HepG2 (cell line): ENCODE data around the gene ARGLU1. TPM values are rescaled to one million over a fixed set of nuclear protein-coding genes. Genes with fewer than 3 reads are reported as not detected.

Experiments used
- ATF7 ChIP-seq, 2 experiments: fragments of 450-650 bp in 1 of 2; sonication (generic) in 1 of 2; formaldehyde crosslinking in 1 of 2; IDR thresholded peaks; 2 replicates each; pipeline versions ENCODE4 v1.4.0 to v1.6.1; 2016 to 2020; ENCODE audit warnings: antibody characterized with exemption in 1 of 2, mild to moderate bottlenecking in 1 of 2, missing genetic modification reagents in 1 of 2
- HMGXB4 ChIP-seq, 2 experiments: sonication (generic) in 1 of 2; formaldehyde crosslinking in 1 of 2; IDR thresholded peaks; 2 replicates each; pipeline versions ENCODE4 v1.4.0 to v1.6.1; 2018 to 2020; ENCODE audit warnings: missing genetic modification reagents in 2 of 2, borderline replicate concordance in 1 of 2, low read depth in 1 of 2, mild to moderate bottlenecking in 1 of 2, missing biosample characterization in 1 of 2
- TCF12 ChIP-seq, 2 experiments: fragments of 450-650 bp in 1 of 2; sonication (generic) in 1 of 2; formaldehyde crosslinking in 1 of 2; IDR thresholded peaks; 2 replicates each; pipeline versions ENCODE4 v1.6.1 to v1.8.0; 2017 to 2022; ENCODE audit warnings: antibody characterized with exemption in 1 of 2, mild to moderate bottlenecking in 1 of 2, missing genetic modification reagents in 1 of 2, moderate library complexity in 1 of 2
- THAP9 ChIP-seq: sonication (generic); formaldehyde crosslinking; IDR thresholded peaks from 2 replicates; pipeline ENCODE4; 2020; ENCODE audit warnings: missing genetic modification reagents, mild to moderate bottlenecking, borderline replicate concordance
- ZUFSP ChIP-seq: sonication (generic); formaldehyde crosslinking; IDR thresholded peaks from 2 replicates; pipeline ENCODE4 v1.9.0; 2021; ENCODE audit warnings: missing genetic modification reagents, mild to moderate bottlenecking, borderline replicate concordance
- polyA plus RNA-seq, 8 experiments: library from polyadenylated mRNA; depleted of rRNA in 3 of 8; stranded (reverse) in 7 of 8; unstranded in 1 of 8; fragments of >200 nt; fragmentation: Illumina TruSeq in 4 of 8; extraction: Trizol in 4 of 8; gene quantifications; 2 replicates each; pipeline versions ENCODE4 v1.2.1 to v1.2.3, GENCODE V29; 2011 to 2016; ENCODE audit warnings: low read depth in 4 of 8, missing spikeins in 1 of 8, mixed read lengths in 1 of 8; ENCODE audit not compliant: insufficient read depth in 1 of 8
- total RNA-seq, 5 experiments: library from RNA; depleted of rRNA; stranded (reverse); fragments of >200 nt; fragmentation: Illumina TruSeq; extraction: Trizol; gene quantifications; 2 replicates each; pipeline ENCODE4 v1.2.3, GENCODE V29; 2016; ENCODE audit warnings: low read depth in 1 of 5

ARGLU1 gene
- total and polyA plus RNA-seq, 2 of the 13 experiments (the other 11 are each of a cell fraction or from before 2014, with no cell fraction given), result 47.1 to 70.6 TPM

GRCh38 chr13:106506286-106506685 is 61.7 kb downstream of the ARGLU1 start (continued):
- no peak for TF ChIP-seq TCF12 (IDR thresholded peaks at IDR 0.05)
- TF ChIP-seq TCF12 (CRISPR knock-in tag; IDR thresholded peaks at IDR 0.05), result no peak
- no peak for TF ChIP-seq ATF7 (IDR thresholded peaks at IDR 0.05)
- no peak for TF ChIP-seq ATF7 (CRISPR knock-in tag; IDR thresholded peaks at IDR 0.05)
- TF ChIP-seq ZUFSP (CRISPR knock-in tag), result no peak
- no peak for TF ChIP-seq THAP9 (CRISPR knock-in tag)
- TF ChIP-seq HMGXB4 (CRISPR knock-in tag; IDR thresholded peaks at IDR 0.05; ENCODE audit: borderline replicate concordance in 1 of 2, low read depth in 1 of 2), result no peak
